Measurements from ENCODE around the gene TMEM198.

- TF ChIP-seq POLR2A (IDR thresholded peaks at IDR 0.05), result no peak
- no peak for TF ChIP-seq CTCF (IDR thresholded peaks at IDR 0.05)
Observed at GRCh38 chr2:219553463-219553963, 9.7 kb downstream of the TMEM198 start.

Measured in right lobe of liver (tissue), 4 donors.